Epithelial cell of esophagus (primary cell): ENCODE results near the gene WRNIP1.

Experiments used
- DNase-seq: peaks from one replicate; pipeline ENCODE4 v3.0.0; 2010; ENCODE audit warnings: low read depth
- H3K4me3 ChIP-seq: 2 replicates; pipeline ENCODE4 v1.5.1; 2011; ENCODE audit warnings: mild to moderate bottlenecking, low read length, control low read depth
- TF ChIP-seq, protein P1 (sequence below): IDR thresholded peaks from 2 replicates; pipeline ENCODE4 v1.5.1; 2011; ENCODE audit warnings: low read depth, mild to moderate bottlenecking, low read length, control low read depth, inconsistent platforms; ENCODE audit not compliant: insufficient read depth; ENCODE audit errors: missing control alignments

Gene WRNIP1

DNA sequence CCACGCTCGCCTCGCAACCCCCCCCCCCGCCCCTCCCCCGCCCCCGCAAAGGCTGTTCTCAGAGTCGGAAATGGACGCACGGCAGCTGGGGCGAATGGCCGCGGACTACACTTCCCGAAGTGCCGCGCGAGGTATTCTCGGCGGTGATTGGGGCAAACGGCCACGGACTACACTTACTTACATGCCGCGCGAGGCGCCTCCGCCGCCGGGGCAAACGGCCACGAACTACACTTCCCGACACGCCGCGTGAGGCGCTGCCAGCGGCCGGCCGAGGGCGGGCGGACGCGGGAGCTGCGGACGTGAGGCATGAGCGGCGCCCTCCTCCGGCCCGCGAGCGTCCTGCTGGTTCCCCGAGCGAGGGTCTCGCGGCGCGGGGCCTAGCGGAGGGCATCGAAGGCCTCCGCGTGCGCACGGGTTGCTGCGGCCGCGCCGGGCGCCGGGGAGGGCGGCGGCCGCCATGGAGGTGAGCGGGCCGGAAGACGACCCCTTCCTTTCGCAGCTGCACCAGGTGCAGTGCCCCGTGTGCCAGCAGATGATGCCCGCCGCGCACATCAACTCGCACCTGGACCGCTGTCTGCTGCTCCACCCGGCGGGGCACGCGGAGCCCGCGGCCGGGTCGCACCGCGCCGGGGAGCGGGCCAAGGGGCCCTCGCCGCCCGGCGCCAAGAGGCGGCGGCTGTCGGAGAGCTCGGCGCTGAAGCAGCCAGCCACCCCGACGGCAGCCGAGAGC, at the start of gene WRNIP1:
Gene WRNIP1, plus strand, starts transcription at position 228 of the 730 bp plus-strand sequence. Its CDS starts 230 bp downstream, at position 458.
- TF ChIP-seq, protein P1, sequence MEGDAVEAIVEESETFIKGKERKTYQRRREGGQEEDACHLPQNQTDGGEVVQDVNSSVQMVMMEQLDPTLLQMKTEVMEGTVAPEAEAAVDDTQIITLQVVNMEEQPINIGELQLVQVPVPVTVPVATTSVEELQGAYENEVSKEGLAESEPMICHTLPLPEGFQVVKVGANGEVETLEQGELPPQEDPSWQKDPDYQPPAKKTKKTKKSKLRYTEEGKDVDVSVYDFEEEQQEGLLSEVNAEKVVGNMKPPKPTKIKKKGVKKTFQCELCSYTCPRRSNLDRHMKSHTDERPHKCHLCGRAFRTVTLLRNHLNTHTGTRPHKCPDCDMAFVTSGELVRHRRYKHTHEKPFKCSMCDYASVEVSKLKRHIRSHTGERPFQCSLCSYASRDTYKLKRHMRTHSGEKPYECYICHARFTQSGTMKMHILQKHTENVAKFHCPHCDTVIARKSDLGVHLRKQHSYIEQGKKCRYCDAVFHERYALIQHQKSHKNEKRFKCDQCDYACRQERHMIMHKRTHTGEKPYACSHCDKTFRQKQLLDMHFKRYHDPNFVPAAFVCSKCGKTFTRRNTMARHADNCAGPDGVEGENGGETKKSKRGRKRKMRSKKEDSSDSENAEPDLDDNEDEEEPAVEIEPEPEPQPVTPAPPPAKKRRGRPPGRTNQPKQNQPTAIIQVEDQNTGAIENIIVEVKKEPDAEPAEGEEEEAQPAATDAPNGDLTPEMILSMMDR, result peak; percentile 6
- H3K4me3 ChIP-seq, result peak within 1 kb of the TSS; percentile 84
- peak; percentile 99 for DNase-seq

DNA sequence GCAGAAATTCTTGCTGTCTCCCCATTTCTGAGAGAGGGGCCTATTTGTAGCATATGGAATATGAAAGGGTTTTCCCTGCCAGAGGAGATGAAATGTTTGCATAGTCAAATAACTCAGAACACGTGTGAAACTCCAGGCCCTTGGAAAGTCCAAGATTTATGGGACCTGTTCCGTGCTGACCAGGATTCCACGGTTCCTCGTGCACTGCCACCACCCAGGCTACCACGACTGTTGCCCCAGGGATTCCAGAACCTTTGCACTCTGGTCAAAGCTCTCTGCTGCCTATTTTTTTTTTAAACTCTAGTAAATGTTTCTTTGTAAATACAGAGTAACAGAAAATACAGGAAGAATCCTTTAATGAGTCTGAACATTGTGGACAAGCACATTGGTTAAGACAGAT, 49.5 kb upstream of the WRNIP1 start:
- TF ChIP-seq, protein P1, result no peak
- no peak for DNase-seq

DNA sequence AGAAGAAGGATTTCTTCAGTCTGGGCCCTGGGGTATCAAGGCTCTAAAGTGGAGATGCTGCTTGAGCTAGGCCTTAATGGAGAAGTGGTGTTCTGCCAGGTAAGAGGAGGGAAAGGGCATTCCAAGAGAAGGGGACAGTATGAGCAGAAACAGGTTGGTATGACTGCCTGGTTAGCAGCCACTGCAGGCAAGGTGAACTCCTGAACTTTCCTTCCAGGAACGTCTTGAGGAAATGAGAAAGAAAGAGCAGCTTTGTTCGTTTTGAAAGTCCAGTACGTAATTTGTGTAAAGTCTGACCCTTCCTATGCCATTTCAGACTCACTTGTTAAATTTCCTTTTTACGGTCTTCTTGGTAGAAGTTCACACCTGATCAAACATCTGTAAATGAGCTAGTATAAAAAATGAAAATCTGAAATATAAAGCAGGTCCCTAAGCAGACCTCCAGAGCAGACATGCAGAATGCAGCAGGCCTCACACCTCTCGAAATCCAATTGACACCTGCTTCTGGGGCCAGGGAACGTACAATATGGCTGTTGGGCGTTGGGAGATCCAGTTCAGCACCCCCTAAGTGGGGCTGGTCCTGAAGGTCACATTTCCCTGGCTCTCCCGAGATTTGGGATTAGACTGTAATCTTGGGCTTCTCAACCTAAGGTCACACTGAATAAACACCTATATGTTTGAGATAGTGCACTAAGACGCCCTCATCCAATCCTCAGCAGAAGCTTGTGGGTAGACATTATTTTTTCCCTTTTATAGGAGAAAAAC, 48.1 kb upstream of the WRNIP1 start:
- TF ChIP-seq, protein P1, result no peak
- no peak overlapping the region for H3K4me3 ChIP-seq
- DNase-seq, result no peak

More for the DNA sequence above, 49.5 kb upstream of the WRNIP1 start:
- H3K4me3 ChIP-seq, result no peak overlapping the region

DNA sequence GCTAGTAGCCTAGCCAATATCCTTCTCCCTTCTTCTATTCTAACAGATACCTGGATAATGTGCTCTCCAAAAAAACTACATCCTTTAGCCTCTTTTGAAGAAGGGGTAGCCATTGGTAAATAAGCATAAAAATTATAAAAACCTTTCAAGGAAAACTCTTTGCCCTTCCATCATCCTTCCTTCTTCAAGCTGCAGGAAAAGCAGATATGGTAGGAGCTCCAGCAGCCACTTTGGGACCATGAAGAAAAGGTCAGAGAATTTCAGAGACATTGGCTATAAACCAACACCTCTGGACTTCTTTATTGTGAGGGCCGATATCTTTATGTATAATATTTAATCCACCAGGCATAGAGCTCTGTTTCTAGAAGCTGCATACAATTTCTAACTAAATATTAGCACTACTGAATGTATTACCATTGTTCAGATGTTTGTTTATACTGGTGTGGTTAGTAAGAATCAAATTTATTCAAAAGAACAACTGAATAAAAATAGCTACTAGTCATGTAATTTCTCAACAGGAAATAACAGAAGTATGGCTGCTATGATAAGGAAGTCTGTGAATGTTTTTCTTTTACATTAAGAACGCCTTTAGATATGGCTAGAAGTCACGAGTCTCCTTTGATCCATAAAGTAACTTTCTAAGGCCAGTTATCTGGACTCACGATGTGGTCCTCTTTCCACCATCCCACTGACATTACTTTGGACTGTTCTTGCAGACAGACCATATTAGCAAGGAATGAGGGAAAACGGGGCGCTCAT, 46.7 kb upstream of the WRNIP1 start:
- DNase-seq, result no peak
- H3K4me3 ChIP-seq, result no peak overlapping the region
- TF ChIP-seq, protein P1, result no peak

DNA sequence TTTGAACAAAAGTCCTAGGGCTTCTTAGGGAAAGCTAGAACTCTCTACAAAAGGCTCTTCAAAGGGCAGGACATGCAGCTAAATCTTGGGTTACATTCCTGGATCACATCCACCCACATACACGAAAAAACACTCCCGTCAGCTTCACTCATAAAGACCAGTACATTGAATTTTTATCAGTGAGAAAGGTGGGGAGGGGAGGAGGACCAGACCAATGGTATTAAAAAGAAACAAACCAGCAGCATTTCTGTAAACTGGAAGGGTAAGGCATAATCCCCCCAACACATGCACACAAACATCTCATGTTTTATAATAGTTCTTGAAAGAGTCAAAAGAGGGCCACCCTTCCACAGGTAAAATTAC, 46.1 kb upstream of the WRNIP1 start:
- H3K4me3 ChIP-seq, result no peak overlapping the region
- TF ChIP-seq, protein P1, result no peak
- no peak for DNase-seq

DNA sequence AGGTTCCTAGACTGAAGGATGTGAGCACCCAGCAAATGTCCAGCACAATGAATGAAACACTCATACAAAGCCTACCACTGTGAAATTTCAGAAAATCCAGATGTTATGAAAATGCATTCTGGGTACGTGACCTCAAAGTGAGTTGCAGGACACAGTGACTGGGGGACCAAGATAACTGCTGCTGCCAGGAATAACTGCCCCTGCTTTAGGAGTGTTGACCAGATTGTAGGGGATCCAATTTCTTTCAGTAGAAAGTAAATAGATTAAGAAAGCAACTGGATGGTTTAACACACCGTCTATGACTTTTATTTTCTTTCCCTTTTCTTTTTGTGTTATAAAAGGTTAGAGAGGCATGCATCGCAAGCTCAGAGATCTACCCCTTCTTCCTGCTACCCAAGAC, 44.0 kb upstream of the WRNIP1 start:
- TF ChIP-seq, protein P1, result no peak
- DNase-seq, result no peak
- H3K4me3 ChIP-seq, result no peak overlapping the region
